ENCODE measurements around the gene CIT. TPM values are rescaled to one million over a fixed set of nuclear protein-coding genes. Genes with fewer than 3 reads are reported as not detected.

The CIT gene
- polyA plus RNA-seq, 3 donors: 0.03 TPM; not detected in 2

DNA sequence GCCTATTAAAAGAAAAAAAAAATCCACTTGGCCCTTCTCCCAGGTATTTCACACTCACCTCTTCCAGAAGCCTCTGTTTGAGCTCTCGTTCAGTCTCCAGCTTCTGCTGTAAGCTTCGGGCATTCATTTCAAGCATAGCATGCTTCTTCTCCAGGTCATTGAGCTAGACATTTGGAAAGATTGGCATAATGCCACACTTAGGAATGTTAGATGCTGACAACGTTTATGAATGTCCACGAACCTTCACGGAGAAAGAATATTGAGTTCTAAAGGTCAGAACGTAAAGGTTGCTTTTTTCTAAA is 148.7 kb downstream of the CIT start:
- H3K9me3 ChIP-seq (replicated peaks in 1 of 2; ENCODE audit: control insufficient read depth in 1 of 2, insufficient read depth in 1 of 2, low read length in 2 of 2): no peaks in the 10 kb centered on the region
- H3K36me3 ChIP-seq (replicated peaks in 1 of 2; ENCODE audit: control insufficient read depth in 1 of 2, insufficient read depth in 2 of 2, low read length in 2 of 2): peaks cover 20 to 68% of the 10 kb centered on the region in 2 donors
- H2AFZ ChIP-seq (ENCODE audit: insufficient read depth, low read depth, low read length, poor library complexity, severe bottlenecking): no peak overlapping the region
- H3K9ac ChIP-seq (ENCODE audit: insufficient read depth, low read length, poor library complexity, severe bottlenecking): no peak overlapping the region
- 92% methylated on average over 2 of the region's 6 CpGs for WGBS (ENCODE audit: insufficient coverage)
- H3K79me2 ChIP-seq (ENCODE audit: insufficient read depth, low read length): no peaks in the 10 kb centered on the region
- TF ChIP-seq, protein P1, sequence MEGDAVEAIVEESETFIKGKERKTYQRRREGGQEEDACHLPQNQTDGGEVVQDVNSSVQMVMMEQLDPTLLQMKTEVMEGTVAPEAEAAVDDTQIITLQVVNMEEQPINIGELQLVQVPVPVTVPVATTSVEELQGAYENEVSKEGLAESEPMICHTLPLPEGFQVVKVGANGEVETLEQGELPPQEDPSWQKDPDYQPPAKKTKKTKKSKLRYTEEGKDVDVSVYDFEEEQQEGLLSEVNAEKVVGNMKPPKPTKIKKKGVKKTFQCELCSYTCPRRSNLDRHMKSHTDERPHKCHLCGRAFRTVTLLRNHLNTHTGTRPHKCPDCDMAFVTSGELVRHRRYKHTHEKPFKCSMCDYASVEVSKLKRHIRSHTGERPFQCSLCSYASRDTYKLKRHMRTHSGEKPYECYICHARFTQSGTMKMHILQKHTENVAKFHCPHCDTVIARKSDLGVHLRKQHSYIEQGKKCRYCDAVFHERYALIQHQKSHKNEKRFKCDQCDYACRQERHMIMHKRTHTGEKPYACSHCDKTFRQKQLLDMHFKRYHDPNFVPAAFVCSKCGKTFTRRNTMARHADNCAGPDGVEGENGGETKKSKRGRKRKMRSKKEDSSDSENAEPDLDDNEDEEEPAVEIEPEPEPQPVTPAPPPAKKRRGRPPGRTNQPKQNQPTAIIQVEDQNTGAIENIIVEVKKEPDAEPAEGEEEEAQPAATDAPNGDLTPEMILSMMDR (IDR thresholded peaks at IDR 0.05): no peak
- no peak overlapping the region for H3K4me2 ChIP-seq (replicated peaks; ENCODE audit: extremely low read depth, low read length, poor library complexity, severe bottlenecking)
- intact Hi-C loops (cut with micrococcal nuclease): no loop called here
- no peak overlapping the region for H3K27ac ChIP-seq (ENCODE audit: low read depth in 1 of 2, low read length in 2 of 2)
- H3K36me3 Mint-ChIP-seq: peaks cover 38 to 76% of the 10 kb centered on the region in 2 donors
- no peak overlapping the region for H3K4me3 ChIP-seq (replicated peaks in 1 of 3; ENCODE audit: low read depth in 2 of 3, low read length in 3 of 3)
- no peaks in the 10 kb centered on the region for H3K27me3 Mint-ChIP-seq (ENCODE audit: low read depth in 3 of 3)
- peak overlapping the region in 1 of 7 donors; percentile 11 for H3K27ac Mint-ChIP-seq
- H3K4me3 Mint-ChIP-seq: no peak overlapping the region
- no peaks in the 10 kb centered on the region for H3K4me1 ChIP-seq (ENCODE audit: control insufficient read depth in 1 of 2, insufficient read depth in 2 of 2, low read length in 2 of 2)
- DNase-seq: no peak
- no peaks in the 10 kb centered on the region for H3K27me3 ChIP-seq (ENCODE audit: control insufficient read depth in 2 of 2, insufficient read depth in 2 of 2, low read length in 2 of 2)
- H3K4me1 Mint-ChIP-seq: peaks cover 4% of the 10 kb centered on the region
- no peaks in the 10 kb centered on the region for H3K9me3 Mint-ChIP-seq
- H4K20me1 ChIP-seq (ENCODE audit: insufficient read depth, low read length): no peaks in the 10 kb centered on the region

DNA sequence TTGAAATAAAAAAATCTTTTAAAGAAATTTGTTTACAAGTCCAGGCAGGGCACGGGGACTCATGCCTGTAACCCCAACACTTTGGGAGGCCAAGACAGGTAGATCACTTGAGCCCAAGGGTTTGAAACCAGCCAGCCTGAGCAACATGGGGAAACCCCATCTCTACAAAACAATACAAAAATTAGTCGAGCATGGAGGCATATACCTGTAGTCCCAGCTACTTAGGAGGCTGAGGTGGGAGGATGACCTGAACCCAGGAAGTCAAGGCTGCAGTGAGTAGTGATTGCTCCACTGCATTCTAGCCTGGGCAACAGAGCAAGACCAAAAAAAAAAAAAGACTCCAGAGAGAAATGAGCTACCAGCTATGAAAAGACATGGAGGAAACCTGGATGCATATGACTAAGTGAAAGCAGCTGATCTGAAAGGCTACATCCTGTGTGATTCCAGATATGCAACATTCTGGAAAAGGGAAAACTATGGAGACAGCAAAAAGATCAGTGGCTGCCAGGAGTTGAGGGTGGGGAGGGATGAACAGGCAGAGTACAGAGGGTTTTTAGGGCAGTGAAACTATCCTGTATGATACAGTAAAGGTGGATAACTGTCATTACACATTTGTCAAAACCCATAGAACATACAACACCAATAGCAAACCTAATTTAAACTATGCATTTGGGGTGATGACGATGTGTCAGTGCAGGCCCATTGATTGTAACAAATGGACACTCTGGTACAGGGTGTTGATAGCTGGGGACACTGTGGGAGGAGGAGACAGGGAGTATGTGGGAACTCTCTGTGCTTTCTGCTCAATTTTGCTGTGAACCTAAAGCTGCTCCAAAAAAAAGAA is 149.3 kb downstream of the CIT start:
- Histone ChIP-seq H3K9me3 (replicated peaks in 1 of 2; ENCODE audit: control insufficient read depth in 1 of 2, insufficient read depth in 1 of 2, low read length in 2 of 2) (no peaks in the 10 kb centered on the region), H3K4me3 (replicated peaks in 1 of 3; ENCODE audit: low read depth in 2 of 3, low read length in 3 of 3) (no peak overlapping the region), H3K27me3 (ENCODE audit: control insufficient read depth in 2 of 2, insufficient read depth in 2 of 2, low read length in 2 of 2) (no peaks in the 10 kb centered on the region), H4K20me1 (ENCODE audit: insufficient read depth, low read length) (no peaks in the 10 kb centered on the region), H3K4me2 (replicated peaks; ENCODE audit: extremely low read depth, low read length, poor library complexity, severe bottlenecking) (no peak overlapping the region), H2AFZ (ENCODE audit: insufficient read depth, low read depth, low read length, poor library complexity, severe bottlenecking) (no peak overlapping the region), H3K36me3 (replicated peaks in 1 of 2; ENCODE audit: control insufficient read depth in 1 of 2, insufficient read depth in 2 of 2, low read length in 2 of 2) (peaks cover 16 to 66% of the 10 kb centered on the region in 2 donors), H3K27ac (ENCODE audit: low read depth in 1 of 2, low read length in 2 of 2) (no peak overlapping the region), H3K79me2 (ENCODE audit: insufficient read depth, low read length) (no peaks in the 10 kb centered on the region), H3K4me1 (ENCODE audit: control insufficient read depth in 1 of 2, insufficient read depth in 2 of 2, low read length in 2 of 2) (no peaks in the 10 kb centered on the region), H3K9ac (ENCODE audit: insufficient read depth, low read length, poor library complexity, severe bottlenecking) (no peak overlapping the region)
- WGBS (ENCODE audit: insufficient coverage): no CpG with 5 or more reads among the region's 3 CpGs
- DNase-seq: no peak
- H3K36me3 Mint-ChIP-seq: peaks cover 36 to 76% of the 10 kb centered on the region in 2 donors
- peak overlapping the region in 1 of 7 donors; percentile 65 for H3K27ac Mint-ChIP-seq
- no peaks in the 10 kb centered on the region for H3K27me3 Mint-ChIP-seq (ENCODE audit: low read depth in 3 of 3)
- H3K4me3 Mint-ChIP-seq: no peak overlapping the region
- H3K4me1 Mint-ChIP-seq: peaks cover 4% of the 10 kb centered on the region
- TF ChIP-seq, protein P1 (IDR thresholded peaks at IDR 0.05): no peak
- no peaks in the 10 kb centered on the region for H3K9me3 Mint-ChIP-seq
- intact Hi-C loops (cut with micrococcal nuclease): no loop called here
